Trophoblast cell (in vitro differentiated cells and primary cell): ENCODE results near the gene MAML2.

Experiments
- DNase-seq, 2 donors: peaks; one replicate each; pipeline ENCODE4 v3.0.0-alpha.2; 2016
- H2AFZ ChIP-seq: 2 replicates; pipeline ENCODE4 v1.6.1; 2013; ENCODE audit warnings: low read length, moderate library complexity, mild to moderate bottlenecking; ENCODE audit not compliant: insufficient read depth, poor library complexity
- H2AK5ac ChIP-seq: 2 replicates; pipeline ENCODE4 v1.6.1; 2013; ENCODE audit warnings: mild to moderate bottlenecking, low read length
- H2BK120ac ChIP-seq: 2 replicates; pipeline ENCODE4 v1.6.1; 2013; ENCODE audit warnings: low read length, mild to moderate bottlenecking, moderate library complexity; ENCODE audit not compliant: insufficient read depth, poor library complexity
- H2BK12ac ChIP-seq: 2 replicates; pipeline ENCODE4 v1.6.1; 2013; ENCODE audit warnings: mild to moderate bottlenecking, low read length, moderate library complexity
- H2BK5ac ChIP-seq: 2 replicates; pipeline ENCODE4 v1.6.1; 2013; ENCODE audit warnings: low read length, low read depth, moderate library complexity, mild to moderate bottlenecking; ENCODE audit not compliant: poor library complexity
- H3K14ac ChIP-seq: 2 replicates; pipeline ENCODE4 v1.6.1; 2013; ENCODE audit warnings: mild to moderate bottlenecking, low read length
- H3K18ac ChIP-seq: 2 replicates; pipeline ENCODE4 v1.6.1; 2013; ENCODE audit warnings: mild to moderate bottlenecking, low read length
- H3K23ac ChIP-seq: 2 replicates; pipeline ENCODE4 v1.6.1; 2013; ENCODE audit warnings: low read length
- H3K27ac ChIP-seq: 2 replicates; pipeline ENCODE4 v1.5.1; 2013; ENCODE audit warnings: low read depth, mild to moderate bottlenecking, inconsistent platforms, low read length, moderate library complexity
- H3K27me3 ChIP-seq: 2 replicates; pipeline ENCODE4 v1.6.1; 2013; ENCODE audit warnings: inconsistent platforms, mild to moderate bottlenecking, low read length, moderate library complexity; ENCODE audit not compliant: insufficient read depth
- H3K36me3 ChIP-seq, 2 experiments: 1 replicate in 1 of 2; 2 replicates in 1 of 2; pipeline ENCODE4 v1.6.1; 2013; ENCODE audit warnings: low read length in 2 of 2, mild to moderate bottlenecking in 2 of 2, moderate library complexity in 1 of 2; ENCODE audit not compliant: insufficient read depth in 2 of 2, control insufficient read depth in 1 of 2
- H3K4ac ChIP-seq: 2 replicates; pipeline ENCODE4 v1.6.1; 2013; ENCODE audit warnings: low read depth, mild to moderate bottlenecking, low read length, moderate library complexity
- H3K4me1 ChIP-seq, 2 experiments: 1 replicate in 1 of 2; 2 replicates in 1 of 2; pipeline ENCODE4 v1.6.1; 2013; ENCODE audit warnings: low read length in 2 of 2, mild to moderate bottlenecking in 2 of 2, moderate library complexity in 1 of 2; ENCODE audit not compliant: insufficient read depth in 2 of 2, control insufficient read depth in 1 of 2
- H3K4me2 ChIP-seq: 2 replicates; pipeline ENCODE4 v1.6.1; 2013; ENCODE audit warnings: inconsistent platforms, mild to moderate bottlenecking, low read length, moderate library complexity
- H3K4me3 ChIP-seq: 2 replicates; pipeline ENCODE4 v1.5.1; 2013; ENCODE audit warnings: mild to moderate bottlenecking, low read depth, low read length, inconsistent platforms
- H3K79me1 ChIP-seq: one replicate; pipeline ENCODE4 v1.6.1; 2013; ENCODE audit warnings: low read length
- H3K79me2 ChIP-seq: 2 replicates; pipeline ENCODE4 v1.6.1; 2013; ENCODE audit warnings: low read length, mild to moderate bottlenecking; ENCODE audit not compliant: control insufficient read depth, insufficient read depth, poor library complexity
- H3K9ac ChIP-seq: 2 replicates; pipeline ENCODE4 v1.6.1; 2013; ENCODE audit warnings: mild to moderate bottlenecking, low read length
- H3K9me3 ChIP-seq: 2 replicates; pipeline ENCODE4 v1.6.1; 2013; ENCODE audit warnings: low read depth, mild to moderate bottlenecking, control low read depth, inconsistent platforms, low read length; ENCODE audit not compliant: insufficient read depth
- H4K12ac ChIP-seq: 2 replicates; pipeline ENCODE4 v1.6.1; 2013; ENCODE audit warnings: low read depth, mild to moderate bottlenecking, low read length, moderate library complexity
- H4K8ac ChIP-seq: 2 replicates; pipeline ENCODE4 v1.6.1; 2013; ENCODE audit warnings: low read depth, mild to moderate bottlenecking, low read length, moderate library complexity
- H4K91ac ChIP-seq: one replicate; pipeline ENCODE4 v1.6.1; 2013; ENCODE audit warnings: low read depth, mild to moderate bottlenecking, low read length, moderate library complexity
- WGBS: extraction: QIAGEN DNeasy Blood & Tissue Kit; methylation state at CpG from one replicate; pipeline ENCODE4 v1.1.7; 2013; ENCODE audit warnings: missing lambda C conversion rate; ENCODE audit not compliant: insufficient read length, insufficient coverage; ENCODE audit errors: extremely low coverage; 5-methylcytosine and 5-hydroxymethylcytosine counted together

MAML2 gene

GRCh38 chr11:96319898-96320656 lies 22.9 kb downstream of the MAML2 start:
- no peaks in the 10 kb centered on the region for H3K9me3 ChIP-seq
- H3K36me3 ChIP-seq, result peaks cover 0 to 4% of the 10 kb centered on the region in 2 experiments
- H2BK5ac ChIP-seq, result peak overlapping the region; percentile 66
- peaks cover 25 to 50% of the 10 kb centered on the region in 2 experiments for H3K4me1 ChIP-seq
- H3K4me3 ChIP-seq, result no peak overlapping the region
- H3K14ac ChIP-seq, result no peak overlapping the region
- no peaks in the 10 kb centered on the region for H3K27me3 ChIP-seq
- no peak overlapping the region for H2BK12ac ChIP-seq
- no peak overlapping the region for H4K12ac ChIP-seq
- H3K4me2 ChIP-seq, result no peak overlapping the region
- peaks cover 12% of the 10 kb centered on the region for H3K79me2 ChIP-seq
- no peak overlapping the region for H2BK120ac ChIP-seq
- H3K18ac ChIP-seq, result no peak overlapping the region
- H4K91ac ChIP-seq, result no peak overlapping the region
- H3K27ac ChIP-seq, result peak overlapping the region; percentile 27
- no peak overlapping the region for H3K23ac ChIP-seq
- peaks cover 26% of the 10 kb centered on the region for H3K79me1 ChIP-seq
- H3K9ac ChIP-seq, result no peak overlapping the region
- H4K8ac ChIP-seq, result no peak overlapping the region
- H2AFZ ChIP-seq, result no peak overlapping the region
- WGBS, result no CpG with 5 or more reads among the region's 2 CpGs
- no peak for DNase-seq
- H3K4ac ChIP-seq, result peak overlapping the region; percentile 71
- H2AK5ac ChIP-seq, result no peak overlapping the region

- H3K4ac ChIP-seq, result peak overlapping the region; percentile 2
- no peaks in the 10 kb centered on the region for H3K27me3 ChIP-seq
- no peak overlapping the region for H2BK5ac ChIP-seq
- H4K12ac ChIP-seq, result no peak overlapping the region
- H3K9me3 ChIP-seq, result no peaks in the 10 kb centered on the region
- no peak overlapping the region for H3K9ac ChIP-seq
- H2AK5ac ChIP-seq, result no peak overlapping the region
- peak overlapping the region; percentile 6 for H3K4me2 ChIP-seq
- H3K4me3 ChIP-seq, result no peak overlapping the region
- H3K14ac ChIP-seq, result no peak overlapping the region
- H2BK12ac ChIP-seq, result no peak overlapping the region
- peaks cover 30% of the 10 kb centered on the region for H3K79me1 ChIP-seq
- H3K18ac ChIP-seq, result no peak overlapping the region
- H3K36me3 ChIP-seq, result peaks cover 0 to 4% of the 10 kb centered on the region in 2 experiments
- no peak overlapping the region for H2AFZ ChIP-seq
- H3K79me2 ChIP-seq, result peaks cover 12% of the 10 kb centered on the region
- no CpG with 5 or more reads among the region's 3 CpGs for WGBS
- H3K27ac ChIP-seq, result no peak overlapping the region
- DNase-seq, result no peak
- H4K8ac ChIP-seq, result no peak overlapping the region
- H4K91ac ChIP-seq, result no peak overlapping the region
- no peak overlapping the region for H2BK120ac ChIP-seq
- H3K23ac ChIP-seq, result no peak overlapping the region
- peaks cover 30 to 52% of the 10 kb centered on the region in 2 experiments for H3K4me1 ChIP-seq
Observed at GRCh38 chr11:96318850-96319249, 24.1 kb downstream of the MAML2 start.

- H2AFZ ChIP-seq, result no peak overlapping the region
- H3K27me3 ChIP-seq, result no peaks in the 10 kb centered on the region
- no peak for DNase-seq
- H3K79me1 ChIP-seq, result peaks cover 31% of the 10 kb centered on the region
- no peak overlapping the region for H3K4ac ChIP-seq
- H3K4me3 ChIP-seq, result no peak overlapping the region
- no peak overlapping the region for H4K91ac ChIP-seq
- no peak overlapping the region for H3K27ac ChIP-seq
- peaks cover 0 to 4% of the 10 kb centered on the region in 2 experiments for H3K36me3 ChIP-seq
- no peak overlapping the region for H2AK5ac ChIP-seq
- no peak overlapping the region for H3K18ac ChIP-seq
- H2BK120ac ChIP-seq, result no peak overlapping the region
- no peak overlapping the region for H4K8ac ChIP-seq
- H3K14ac ChIP-seq, result no peak overlapping the region
- H2BK12ac ChIP-seq, result no peak overlapping the region
- H3K9me3 ChIP-seq, result no peaks in the 10 kb centered on the region
- H3K79me2 ChIP-seq, result peaks cover 10% of the 10 kb centered on the region
- H4K12ac ChIP-seq, result no peak overlapping the region
- no peak overlapping the region for H3K4me2 ChIP-seq
- H3K4me1 ChIP-seq, result peaks cover 27 to 48% of the 10 kb centered on the region in 2 experiments
- no peak overlapping the region for H2BK5ac ChIP-seq
- no CpG with 5 or more reads among the region's 1 CpG for WGBS
- no peak overlapping the region for H3K23ac ChIP-seq
- no peak overlapping the region for H3K9ac ChIP-seq
Observed at GRCh38 chr11:96318399-96318798, 24.6 kb downstream of the MAML2 start.

GRCh38 chr11:96317985-96318384 lies 25.0 kb downstream of the MAML2 start:
- H3K36me3 ChIP-seq, result peaks cover 0 to 4% of the 10 kb centered on the region in 2 experiments
- no peak overlapping the region for H3K9ac ChIP-seq
- H3K23ac ChIP-seq, result no peak overlapping the region
- WGBS, result no CpG with 5 or more reads among the region's 2 CpGs
- peak overlapping the region; percentile 77 for H3K27ac ChIP-seq
- H3K4me2 ChIP-seq, result no peak overlapping the region
- no peak overlapping the region for H3K18ac ChIP-seq
- no peaks in the 10 kb centered on the region for H3K27me3 ChIP-seq
- no peak overlapping the region for H4K8ac ChIP-seq
- no peak overlapping the region for H2BK120ac ChIP-seq
- H3K4ac ChIP-seq, result no peak overlapping the region
- H3K14ac ChIP-seq, result no peak overlapping the region
- H4K91ac ChIP-seq, result no peak overlapping the region
- H3K9me3 ChIP-seq, result no peaks in the 10 kb centered on the region
- H3K79me2 ChIP-seq, result peaks cover 10% of the 10 kb centered on the region
- H3K4me3 ChIP-seq, result no peak overlapping the region
- no peak for DNase-seq
- peaks cover 33% of the 10 kb centered on the region for H3K79me1 ChIP-seq
- H2AK5ac ChIP-seq, result no peak overlapping the region
- H4K12ac ChIP-seq, result no peak overlapping the region
- no peak overlapping the region for H2AFZ ChIP-seq
- no peak overlapping the region for H2BK5ac ChIP-seq
- peaks cover 27 to 48% of the 10 kb centered on the region in 2 experiments for H3K4me1 ChIP-seq
- H2BK12ac ChIP-seq, result no peak overlapping the region
